Gastroesophageal sphincter (tissue), 4 donors: ENCODE results near the gene RNF19B. TPM values are rescaled to one million over a fixed set of nuclear protein-coding genes. Genes with fewer than 3 reads are reported as not detected.
"Not testable (repeated sequence)": the region's sequence is repeated elsewhere in the genome, so short reads cannot be mapped to it uniquely, and the experiment has no call there.

ENCODE experiments used
- ATAC-seq: fragments of 150-250 bp; one replicate; pipeline ENCODE4 v1.9.1; 2016; ENCODE audit warnings: mild to moderate bottlenecking, moderate library complexity
- H3K27ac ChIP-seq, 4 donors: fragments of 200-600 bp; sonication (generic) in 3 of 4; 1 replicate in 3 of 4; 2 replicates in 1 of 4; pipeline ENCODE4 v1.5.1; 2016 to 2019
- H3K27me3 ChIP-seq: fragments of 200-600 bp; sonication (generic); one replicate; pipeline ENCODE4 v1.5.1; 2019
- H3K36me3 ChIP-seq, 2 donors: fragments of 200-600 bp; sonication (generic); one replicate each; pipeline ENCODE4 v1.5.1; 2019; ENCODE audit warnings: control low read depth in 1 of 2
- H3K4me1 ChIP-seq, 3 donors: fragments of 200-600 bp; sonication (generic); 1 replicate in 2 of 3; 2 replicates in 1 of 3; pipeline ENCODE4 v1.5.1; 2016 to 2019; ENCODE audit warnings: control low read depth in 2 of 3
- H3K4me3 ChIP-seq, 2 donors: fragments of 200-600 bp; sonication (generic); one replicate each; pipeline ENCODE4 v1.5.1; 2019; ENCODE audit warnings: mild to moderate bottlenecking in 1 of 2, moderate library complexity in 1 of 2
- H3K9me3 ChIP-seq, 3 donors: fragments of 200-600 bp; sonication (generic); one replicate each; pipeline ENCODE4 v1.5.1; 2017 to 2019; ENCODE audit warnings: control low read depth in 2 of 3
- CTCF ChIP-seq, 4 experiments: fragments of 200-600 bp in 2 of 4; fragments of 450-650 bp in 2 of 4; sonication (generic) in 1 of 4; IDR thresholded peaks; one replicate each; pipeline ENCODE4 v1.5.1; 2017 to 2019; ENCODE audit warnings: antibody characterized with exemption in 4 of 4, mild to moderate bottlenecking in 2 of 4, moderate library complexity in 2 of 4
- EP300 ChIP-seq: sonication (generic); formaldehyde crosslinking; IDR thresholded peaks from one replicate; pipeline ENCODE4 v1.6.1; 2017; ENCODE audit warnings: antibody characterized with exemption, mild to moderate bottlenecking
- POLR2A ChIP-seq, 2 donors: fragments of 450-650 bp; IDR thresholded peaks; one replicate each; pipeline ENCODE4 v1.6.1; 2017; ENCODE audit warnings: antibody characterized with exemption in 2 of 2, mild to moderate bottlenecking in 2 of 2, moderate library complexity in 1 of 2
- POLR2AphosphoS5 ChIP-seq: sonication (generic); formaldehyde crosslinking; IDR thresholded peaks from one replicate; pipeline ENCODE4 v1.6.1; 2017; ENCODE audit warnings: antibody characterized with exemption
- WGBS, 2 donors: methylation state at CpG; one replicate each; pipeline ENCODE4 v1.1.5; 2018; ENCODE audit warnings: low coverage in 1 of 2; 5-methylcytosine and 5-hydroxymethylcytosine counted together
- total RNA-seq, 4 donors: library from RNA; depleted of rRNA; stranded (reverse); fragments of >200 nt; gene quantifications; one replicate each; pipeline ENCODE4 v1.1.0, GENCODE V29; 2016

Gene RNF19B
- total RNA-seq, 4 donors from 2014 or later, result 19.5 to 25.2 (median 21.8) TPM

GRCh38 chr1:32981003-32981901, 16.6 kb upstream of the RNF19B start:
- no peak for TF ChIP-seq EP300
- no peak for TF ChIP-seq CTCF (IDR thresholded peaks at IDR 0.05)
- TF ChIP-seq POLR2A (IDR thresholded peaks at IDR 0.05), result no peak
- TF ChIP-seq POLR2AphosphoS5, result peak; percentile 19
- no peak overlapping the region for H3K4me3 ChIP-seq
- no peaks in the 10 kb centered on the region for H3K36me3 ChIP-seq
- H3K27ac ChIP-seq, result peak overlapping the region in 3 of 4 donors; percentile 33 to 67 (median 48)
- peaks cover 0 to 16% (median 5%) of the 10 kb centered on the region in 3 donors for H3K4me1 ChIP-seq
- H3K9me3 ChIP-seq, result no peaks in the 10 kb centered on the region
- H3K27me3 ChIP-seq, result no peaks in the 10 kb centered on the region
- peak; percentile 75 for ATAC-seq
- 45 to 60% methylated on average over 6 to 7 of the region's 8 CpGs for WGBS, 2 donors

GRCh38 chr1:32980080-32980479, 15.5 kb upstream of the RNF19B start:
- WGBS, 2 donors, result 100% methylated on average over 7 of the region's 10 CpGs; no CpG with 5 or more reads in 1 of the 2 donors
- no peak for TF ChIP-seq CTCF (IDR thresholded peaks at IDR 0.05)
- no peak for TF ChIP-seq POLR2AphosphoS5
- TF ChIP-seq EP300, result no peak
- no peak for TF ChIP-seq POLR2A (IDR thresholded peaks at IDR 0.05)
- H3K9me3 ChIP-seq, result no peaks in the 10 kb centered on the region
- H3K4me3 ChIP-seq, result no peak overlapping the region
- H3K36me3 ChIP-seq, result no peaks in the 10 kb centered on the region
- ATAC-seq, result no peak
- H3K27ac ChIP-seq, result no peak overlapping the region
- H3K27me3 ChIP-seq, result no peaks in the 10 kb centered on the region
- peaks cover 0 to 16% (median 5%) of the 10 kb centered on the region in 3 donors for H3K4me1 ChIP-seq

- Histone ChIP-seq H3K36me3 (no peaks in the 10 kb centered on the region), H3K4me3 (no peak overlapping the region), H3K9me3 (no peaks in the 10 kb centered on the region), H3K4me1 (peaks cover 0 to 5% (median 0%) of the 10 kb centered on the region in 3 donors), H3K27me3 (no peaks in the 10 kb centered on the region), H3K27ac (no peak overlapping the region)
- TF ChIP-seq EP300, result no peak
- TF ChIP-seq POLR2AphosphoS5, result no peak
- no peak for TF ChIP-seq POLR2A (IDR thresholded peaks at IDR 0.05)
- no peak for TF ChIP-seq CTCF (IDR thresholded peaks at IDR 0.05)
- no peak for ATAC-seq
- 92 to 94% methylated on average over 2 to 3 of the region's 4 CpGs for WGBS, 2 donors
These were observed 14.2 kb upstream of the RNF19B start for GRCh38 chr1:32978854-32979253.

- no peak overlapping the region for H3K27ac ChIP-seq
- WGBS, 2 donors, result 60 to 68% methylated on average over 1 to 3 of the region's 4 CpGs
- no peaks in the 10 kb centered on the region for H3K36me3 ChIP-seq
- TF ChIP-seq EP300 (no peak), POLR2AphosphoS5 (no peak), POLR2A (IDR thresholded peaks at IDR 0.05) (no peak), CTCF (IDR thresholded peaks at IDR 0.05) (no peak)
- no peak for ATAC-seq
- no peaks in the 10 kb centered on the region for H3K9me3 ChIP-seq
- no peak overlapping the region for H3K4me3 ChIP-seq
- H3K27me3 ChIP-seq, result no peaks in the 10 kb centered on the region
- peaks cover 0 to 12% (median 3%) of the 10 kb centered on the region in 3 donors for H3K4me1 ChIP-seq
These were observed 13.0 kb upstream of the RNF19B start for GRCh38 chr1:32977546-32978087.

GRCh38 chr1:32975055-32975454, 10.4 kb upstream of the RNF19B start:
- H3K36me3 ChIP-seq, H3K27me3 ChIP-seq, H3K9me3 ChIP-seq, H3K4me3 ChIP-seq, H3K27ac ChIP-seq, ATAC-seq: not testable (repeated sequence)
- WGBS, 2 donors, result no CpG with 5 or more reads among the region's 30 CpGs
- peaks cover 0 to 11% (median 4%) of the 10 kb centered on the region in 3 donors for H3K4me1 ChIP-seq

- peaks cover 0 to 13% (median 4%) of the 10 kb centered on the region in 3 donors for H3K4me1 ChIP-seq
- peak overlapping the region; percentile 32 to 56 for H3K4me3 ChIP-seq
- not testable (repeated sequence) for H3K9me3 ChIP-seq, H3K27ac ChIP-seq, ATAC-seq, H3K27me3 ChIP-seq, H3K36me3 ChIP-seq
- WGBS, 2 donors, result no CpG with 5 or more reads among the region's 6 CpGs
These were observed 8.8 kb upstream of the RNF19B start for GRCh38 chr1:32973458-32973857.
